H1 (cell line): ENCODE results near the gene RASGEF1C. TPM values are rescaled to one million over a fixed set of nuclear protein-coding genes. Genes with fewer than 3 reads are reported as not detected.

ENCODE experiments used
- CBX8 ChIP-seq: fragments of 300-800, 300-1000 bp; sonication (generic); IDR thresholded peaks from 2 replicates; pipeline ENCODE4 v1.7.1; 2016; ENCODE audit warnings: low read depth, low read length, borderline replicate concordance
- GABPA ChIP-seq: IDR thresholded peaks from 2 replicates; pipeline ENCODE4 v1.6.1; 2011; ENCODE audit warnings: mild to moderate bottlenecking, low read length, moderate library complexity, borderline replicate concordance; ENCODE audit not compliant: insufficient read depth
- RXRA ChIP-seq: IDR thresholded peaks from 2 replicates; pipeline ENCODE4 v1.6.1; 2011; ENCODE audit warnings: low read depth, mild to moderate bottlenecking, low read length, moderate library complexity; ENCODE audit not compliant: insufficient read depth
- polyA plus RNA-seq, 7 experiments: library from polyadenylated mRNA; depleted of rRNA in 3 of 7; stranded (reverse) in 5 of 7; unstranded in 2 of 7; fragments of >200 nt in 5 of 7; fragments of 200-250 nt in 2 of 7; gene quantifications; 1 replicate in 5 of 7; 2 replicates in 1 of 7; 4 replicates in 1 of 7; pipeline versions ENCODE4 v1.2.1 to v1.2.3, GENCODE V29; 2011 to 2013; ENCODE audit warnings: missing spikeins in 2 of 7, mixed read lengths in 2 of 7
- total RNA-seq: library from RNA; stranded (reverse); fragmentation: NEBNext Ultra II Directional; extraction: Animal tissue kit (Norgen Biotek cat#: 25700); gene quantifications from 2 replicates; pipeline ENCODE4 v1.2.1, GENCODE V29; 2021

RASGEF1C gene
- total and polyA plus RNA-seq, 2 of the 8 experiments (the other 6 are each of a cell fraction or from before 2014, with no cell fraction given) = 0.26 to 0.61 TPM

GRCh38 chr5:180234271-180234670, 25.3 kb upstream of the RASGEF1C start (continued):
- TF ChIP-seq CBX8 (no peak), GABPA (no peak), RXRA (no peak)
